Osteocyte (in vitro differentiated cells): ENCODE data around the gene SYCN. TPM values are rescaled to one million over a fixed set of nuclear protein-coding genes. Genes with fewer than 3 reads are reported as not detected.
"Not testable (repeated sequence)": the region's sequence is repeated elsewhere in the genome, so short reads cannot be mapped to it uniquely, and the experiment has no call there.

Experiments used
- DNase-seq: peaks from one replicate; pipeline ENCODE4 v3.0.0; 2021; ENCODE audit warnings: mixed read lengths; ENCODE audit not compliant: unreplicated experiment; ENCODE audit errors: extremely low spot score
- H3K27ac Mint-ChIP-seq: one replicate; pipeline ENCODE4 v1.8.0; 2021; ENCODE audit warnings: mild to moderate bottlenecking, mixed read lengths; ENCODE audit not compliant: unreplicated experiment
- H3K27me3 Mint-ChIP-seq: one replicate; pipeline ENCODE4 v1.8.0; 2021; ENCODE audit warnings: mixed read lengths; ENCODE audit not compliant: unreplicated experiment
- H3K36me3 Mint-ChIP-seq: one replicate; pipeline ENCODE4 v1.8.0; 2021; ENCODE audit warnings: mixed read lengths; ENCODE audit not compliant: unreplicated experiment
- H3K4me1 Mint-ChIP-seq: one replicate; pipeline ENCODE4 v1.8.0; 2021; ENCODE audit warnings: mixed read lengths; ENCODE audit not compliant: unreplicated experiment
- H3K4me3 Mint-ChIP-seq: one replicate; pipeline ENCODE4 v1.8.0; 2021; ENCODE audit warnings: mild to moderate bottlenecking, moderate library complexity, mixed read lengths; ENCODE audit not compliant: unreplicated experiment
- H3K9me3 Mint-ChIP-seq: one replicate; pipeline ENCODE4 v1.8.0; 2021; ENCODE audit warnings: mixed read lengths; ENCODE audit not compliant: unreplicated experiment
- total RNA-seq: library from RNA; stranded (reverse); gene quantifications from 2 replicates; pipeline ENCODE4 v1.2.1, GENCODE V29; 2021
- TF ChIP-seq, protein P1 (sequence below): fragments of 200-600 bp; sonication (generic); IDR thresholded peaks from 2 replicates; pipeline ENCODE4 v1.5.0; 2021; ENCODE audit warnings: antibody characterized with exemption, mild to moderate bottlenecking, moderate library complexity

The SYCN gene
- total RNA-seq, 1 donor from 2014 or later = not detected

DNA sequence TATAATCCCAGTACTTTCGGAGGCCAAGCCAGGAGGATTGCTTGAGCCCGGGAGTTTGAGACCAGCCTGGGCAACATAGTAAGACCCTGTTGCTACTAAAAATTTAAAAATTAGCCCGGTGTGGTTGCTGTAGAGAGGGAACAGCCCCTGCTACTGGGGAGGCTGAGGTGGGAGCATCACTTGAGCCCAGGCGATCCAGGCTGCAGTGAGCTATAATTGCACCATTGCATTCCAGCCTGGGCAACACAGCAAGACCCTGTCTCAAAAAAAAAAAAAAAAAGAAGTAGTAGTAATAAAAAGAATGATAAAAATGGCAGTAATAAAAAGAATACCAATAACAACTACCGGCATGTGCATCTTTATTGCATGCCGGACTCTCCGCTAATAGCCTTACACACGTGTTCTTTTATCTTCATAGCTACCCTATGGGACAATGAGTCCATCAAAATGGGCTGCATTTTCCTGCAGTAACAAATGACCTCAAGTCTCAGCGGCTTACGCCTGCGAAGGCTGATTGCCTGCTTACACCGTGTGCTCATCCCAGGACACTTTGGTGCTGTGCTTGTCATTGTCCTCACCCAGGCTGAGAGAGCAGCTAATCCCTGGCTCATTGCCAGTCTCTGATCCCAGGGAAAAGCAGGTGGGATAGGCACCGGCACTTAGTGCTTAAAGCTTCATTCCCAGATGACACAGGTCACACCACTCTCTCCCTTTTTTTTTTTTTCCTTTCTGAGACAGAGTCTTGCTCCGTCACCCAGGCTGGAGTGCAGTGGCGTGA lies 14.4 kb upstream of the SYCN start:
- Mint-ChIP-seq H3K9me3 (peaks cover 3% of the 10 kb centered on the region), H3K36me3 (no peaks in the 10 kb centered on the region), H3K27me3 (peaks cover 20% of the 10 kb centered on the region), H3K4me3 (no peak overlapping the region), H3K27ac (no peak overlapping the region), H3K4me1 (no peaks in the 10 kb centered on the region)
- TF ChIP-seq, protein P1, sequence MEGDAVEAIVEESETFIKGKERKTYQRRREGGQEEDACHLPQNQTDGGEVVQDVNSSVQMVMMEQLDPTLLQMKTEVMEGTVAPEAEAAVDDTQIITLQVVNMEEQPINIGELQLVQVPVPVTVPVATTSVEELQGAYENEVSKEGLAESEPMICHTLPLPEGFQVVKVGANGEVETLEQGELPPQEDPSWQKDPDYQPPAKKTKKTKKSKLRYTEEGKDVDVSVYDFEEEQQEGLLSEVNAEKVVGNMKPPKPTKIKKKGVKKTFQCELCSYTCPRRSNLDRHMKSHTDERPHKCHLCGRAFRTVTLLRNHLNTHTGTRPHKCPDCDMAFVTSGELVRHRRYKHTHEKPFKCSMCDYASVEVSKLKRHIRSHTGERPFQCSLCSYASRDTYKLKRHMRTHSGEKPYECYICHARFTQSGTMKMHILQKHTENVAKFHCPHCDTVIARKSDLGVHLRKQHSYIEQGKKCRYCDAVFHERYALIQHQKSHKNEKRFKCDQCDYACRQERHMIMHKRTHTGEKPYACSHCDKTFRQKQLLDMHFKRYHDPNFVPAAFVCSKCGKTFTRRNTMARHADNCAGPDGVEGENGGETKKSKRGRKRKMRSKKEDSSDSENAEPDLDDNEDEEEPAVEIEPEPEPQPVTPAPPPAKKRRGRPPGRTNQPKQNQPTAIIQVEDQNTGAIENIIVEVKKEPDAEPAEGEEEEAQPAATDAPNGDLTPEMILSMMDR = no peak
- DNase-seq = no peak

DNA sequence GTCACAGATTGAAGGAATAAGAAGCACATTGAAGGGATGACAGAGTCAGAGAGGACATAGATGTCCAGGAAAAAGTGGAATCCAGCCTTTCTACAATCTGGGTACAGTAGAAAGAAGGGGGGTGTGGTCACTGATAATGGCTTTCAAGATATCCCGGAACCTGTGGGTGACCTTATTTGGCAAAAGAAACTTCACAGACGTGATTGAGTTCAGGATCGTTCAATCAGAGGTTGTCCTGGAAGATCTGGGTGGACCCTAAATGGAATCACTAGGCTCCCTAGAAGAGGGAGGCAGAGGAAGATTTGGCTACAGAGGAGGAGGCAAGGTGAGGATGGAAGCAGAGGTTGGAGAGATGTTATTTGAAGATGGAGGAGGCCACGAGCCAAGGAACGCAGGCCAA lies 13.0 kb upstream of the SYCN start:
- Mint-ChIP-seq H3K27ac (no peak overlapping the region), H3K9me3 (peaks cover 3% of the 10 kb centered on the region), H3K27me3 (peaks cover 22% of the 10 kb centered on the region), H3K4me1 (no peaks in the 10 kb centered on the region), H3K4me3 (no peak overlapping the region), H3K36me3 (no peaks in the 10 kb centered on the region)
- TF ChIP-seq, protein P1 = no peak
- no peak for DNase-seq

DNA sequence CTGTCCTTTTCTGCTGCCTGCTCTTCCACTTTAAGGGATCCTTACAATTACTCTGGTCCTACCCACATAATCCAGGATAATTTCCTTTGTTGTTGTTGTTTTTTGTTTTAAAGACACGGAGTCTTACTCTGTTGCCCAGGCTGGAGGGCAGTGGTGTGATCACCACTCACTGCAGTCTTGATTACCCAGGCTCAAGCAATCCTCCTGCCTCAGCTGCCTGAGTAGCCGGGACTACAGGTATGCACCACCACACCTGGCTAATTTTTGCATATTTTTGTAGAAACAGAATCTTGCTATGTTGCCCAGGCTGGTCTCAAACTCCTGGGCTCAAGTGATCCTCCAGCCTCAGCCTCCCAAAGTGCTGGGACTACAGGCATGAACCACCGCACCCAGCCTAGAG lies 11.3 kb upstream of the SYCN start:
- not testable (repeated sequence) for DNase-seq, H3K4me1 Mint-ChIP-seq, H3K36me3 Mint-ChIP-seq, H3K27ac Mint-ChIP-seq, H3K4me3 Mint-ChIP-seq, H3K9me3 Mint-ChIP-seq
- peaks cover 22% of the 10 kb centered on the region for H3K27me3 Mint-ChIP-seq

DNA sequence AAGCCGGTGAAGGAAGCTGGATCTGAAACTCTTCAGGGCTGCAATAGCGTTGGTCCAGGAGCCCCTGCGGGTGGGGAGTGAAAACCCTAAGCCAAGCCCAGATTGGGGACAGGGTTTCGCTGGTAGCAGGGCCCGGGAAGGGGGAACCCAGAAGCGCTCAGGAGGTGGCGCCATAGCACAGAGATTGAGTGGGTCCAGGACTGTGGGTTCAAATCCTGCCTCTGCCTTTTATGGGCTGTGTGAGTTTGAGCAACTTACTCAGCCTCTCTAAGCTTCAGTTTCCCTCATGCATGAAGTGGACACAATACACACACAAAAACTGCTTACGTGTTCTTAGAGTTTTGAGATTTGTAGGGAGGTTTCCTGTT lies 8.3 kb upstream of the SYCN start:
- H3K4me3 Mint-ChIP-seq = no peak overlapping the region
- H3K27ac Mint-ChIP-seq = no peak overlapping the region
- peaks cover 29% of the 10 kb centered on the region for H3K27me3 Mint-ChIP-seq
- no peaks in the 10 kb centered on the region for H3K4me1 Mint-ChIP-seq
- peaks cover 3% of the 10 kb centered on the region for H3K9me3 Mint-ChIP-seq
- TF ChIP-seq, protein P1 = peak; percentile 36
- no peak for DNase-seq
- H3K36me3 Mint-ChIP-seq = no peaks in the 10 kb centered on the region

DNA sequence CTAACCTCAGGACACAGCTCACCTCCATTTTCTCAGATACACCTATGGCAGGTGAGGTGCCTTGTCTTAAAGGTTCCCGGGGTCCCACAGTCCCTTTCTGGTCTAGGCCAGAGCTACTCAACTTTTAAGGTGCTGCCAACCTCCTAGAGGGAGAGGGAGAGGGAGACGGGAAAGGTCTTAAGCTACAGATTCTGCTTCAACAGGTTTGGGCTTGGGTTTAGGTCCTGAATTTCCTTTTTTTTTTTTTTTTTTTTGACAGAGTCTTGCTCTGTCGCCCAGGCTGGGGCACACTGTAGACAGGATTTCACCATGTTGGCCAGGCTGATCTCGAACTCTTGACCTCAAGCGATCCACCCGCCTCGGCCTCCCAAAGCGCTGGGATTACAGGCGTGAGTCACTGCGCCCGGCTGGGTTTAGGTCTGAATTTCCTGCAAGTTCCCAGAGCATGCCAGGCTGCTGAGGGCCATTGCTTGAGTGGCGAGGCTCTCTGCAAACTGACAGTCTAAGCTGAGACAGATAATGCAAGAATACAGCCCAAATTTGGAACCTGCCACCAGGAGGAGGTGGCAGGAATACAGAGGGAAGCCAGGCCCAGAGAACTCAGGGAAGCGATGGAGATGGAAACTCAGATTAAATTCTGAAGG lies 7.8 kb upstream of the SYCN start:
- TF ChIP-seq, protein P1 = no peak
- H3K36me3 Mint-ChIP-seq = no peaks in the 10 kb centered on the region
- no peak overlapping the region for H3K27ac Mint-ChIP-seq
- H3K4me3 Mint-ChIP-seq = no peak overlapping the region
- H3K4me1 Mint-ChIP-seq = no peaks in the 10 kb centered on the region
- DNase-seq = no peak
- no peaks in the 10 kb centered on the region for H3K9me3 Mint-ChIP-seq
- peaks cover 27% of the 10 kb centered on the region for H3K27me3 Mint-ChIP-seq
